ENCODE results near the gene CD34.
A peak's percentile ranks its signal among the peaks of the same experiment; 100 is the strongest.

CD34 gene

DNA sequence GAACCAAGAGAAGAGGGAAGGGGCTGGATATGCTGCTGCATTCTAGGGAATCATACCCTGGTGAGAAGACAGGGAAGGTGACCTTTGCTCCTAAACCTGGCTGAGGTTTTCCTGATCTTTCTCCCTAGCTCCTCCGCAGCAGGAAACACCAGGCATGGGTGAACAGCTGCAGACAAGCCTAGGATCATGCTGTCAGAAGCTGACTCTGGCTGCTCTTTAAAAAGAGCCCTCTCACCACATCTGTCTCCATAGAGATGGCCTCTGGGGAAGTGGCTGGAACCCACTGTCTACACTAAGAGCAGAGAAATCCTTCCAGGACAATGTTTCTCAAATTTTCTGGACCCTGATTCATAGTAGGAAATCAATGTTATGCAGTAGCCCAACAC is 57.6 kb downstream of the CD34 start:
- no peak for DNase-seq (ENCODE audit: low read depth in 2 of 2)

DNA sequence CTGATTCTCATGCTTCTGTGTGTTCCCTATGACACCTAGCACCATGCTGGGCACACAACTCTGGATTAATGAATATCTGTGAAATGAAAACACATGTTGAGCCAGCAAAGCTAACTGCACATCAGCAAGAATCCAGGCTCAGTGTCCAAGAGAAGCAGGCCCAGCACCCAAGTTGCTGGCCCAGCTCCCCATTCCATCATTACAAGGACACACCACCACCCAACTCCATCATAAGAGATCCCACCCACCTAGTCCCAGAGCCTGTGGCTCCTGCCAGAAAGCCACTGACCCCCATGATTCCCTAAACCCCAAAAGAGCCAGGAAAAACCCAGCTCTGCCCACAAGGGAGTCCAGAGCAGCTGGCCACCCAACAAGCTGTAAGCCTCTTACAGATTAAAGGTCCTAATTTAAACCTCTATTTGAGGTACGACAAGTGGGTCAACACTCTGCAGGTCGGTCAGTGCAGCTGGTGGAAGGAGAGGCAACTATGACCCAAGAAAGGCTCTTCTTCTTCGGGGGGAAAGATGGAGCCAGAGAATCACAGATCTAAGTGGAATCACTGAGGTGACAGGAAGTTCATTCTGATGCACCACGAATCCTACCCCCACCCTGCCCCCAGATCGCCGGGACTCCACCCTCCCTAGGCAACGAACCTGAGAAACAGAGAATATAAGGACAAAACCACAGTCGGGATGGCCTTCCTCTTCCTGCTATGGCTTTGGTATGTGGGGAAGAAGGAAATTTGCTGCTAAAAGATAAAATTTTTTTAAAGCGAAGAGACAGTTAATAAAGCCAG is 58.2 kb downstream of the CD34 start:
- DNase-seq (ENCODE audit: low read depth in 2 of 2) = no peak

DNA sequence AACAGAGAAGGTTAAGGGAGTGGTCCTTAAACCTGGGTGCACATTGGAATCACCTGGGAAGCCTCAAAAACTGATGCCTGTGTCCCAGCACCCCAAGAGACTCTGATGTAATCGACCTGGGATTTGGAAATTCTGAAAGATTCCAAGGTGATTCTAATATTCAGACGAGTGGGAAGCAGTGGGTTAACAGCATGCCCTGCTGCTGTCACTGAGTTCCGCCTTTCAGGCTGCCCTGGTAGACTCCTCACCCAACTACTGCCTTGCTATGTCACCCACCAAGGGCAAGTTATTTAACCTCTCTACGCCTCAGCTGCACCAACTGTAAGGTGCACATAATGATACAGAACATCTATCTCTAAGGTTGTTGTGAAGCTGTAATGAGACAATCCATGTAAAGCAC is 59.2 kb downstream of the CD34 start:
- DNase-seq (ENCODE audit: low read depth in 2 of 2) = no peak

DNA sequence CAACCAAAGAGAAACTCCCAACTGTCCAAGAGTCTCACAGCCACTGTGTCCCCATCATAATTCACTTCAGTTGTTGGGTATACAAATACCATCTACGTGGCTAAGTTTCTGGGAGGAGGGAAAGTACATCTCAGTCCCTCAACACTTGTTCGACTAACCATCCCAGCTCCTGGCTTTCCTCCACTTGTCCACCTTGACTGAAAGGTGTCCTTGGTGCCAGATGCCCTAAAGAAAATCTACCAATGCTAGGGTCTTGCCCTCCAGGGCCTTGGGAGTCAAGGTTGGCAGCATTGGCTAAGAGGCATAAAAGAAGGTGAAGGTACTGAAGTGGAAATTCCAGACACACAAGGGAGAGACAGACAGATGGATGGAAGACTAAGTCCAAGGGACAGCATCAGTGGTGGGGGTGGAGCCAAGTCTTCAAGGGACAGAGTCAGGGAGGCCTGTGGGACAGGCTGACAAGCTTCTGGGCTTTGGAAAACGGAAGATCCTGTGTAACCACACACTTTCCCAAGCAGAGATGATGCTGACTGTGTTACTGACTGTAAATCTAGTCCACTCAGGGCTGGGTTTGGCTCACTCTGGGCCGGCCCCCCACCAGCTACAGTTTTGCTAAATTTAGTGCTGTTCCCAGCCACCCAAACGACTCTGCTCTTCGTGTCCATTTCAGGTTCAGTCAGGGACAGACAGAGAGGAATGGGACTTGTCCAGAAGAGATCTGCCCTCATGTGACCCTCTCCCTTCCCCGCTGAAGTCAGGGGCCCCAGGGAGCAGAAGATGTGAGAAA is 60.1 kb downstream of the CD34 start:
- DNase-seq (ENCODE audit: low read depth in 2 of 2) = no peak

DNA sequence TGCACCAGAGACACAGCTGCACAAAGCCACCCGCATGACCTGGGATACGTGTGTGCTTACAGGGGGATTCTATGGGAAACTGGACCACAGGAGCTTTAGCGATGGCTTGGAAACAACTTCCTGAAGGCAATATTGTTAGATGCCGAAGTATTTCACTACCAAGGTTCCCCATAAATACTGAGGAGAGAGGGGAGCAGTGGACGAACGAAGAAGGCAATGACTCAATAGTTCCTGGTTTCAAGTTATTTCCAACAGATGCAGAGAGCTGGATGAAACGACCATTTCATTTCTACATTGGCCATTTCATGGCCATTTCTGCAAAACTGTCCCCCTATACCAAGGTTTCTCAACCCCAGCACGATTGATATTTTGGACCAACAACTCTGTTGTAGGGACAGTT is 61.3 kb downstream of the CD34 start:
- DNase-seq (ENCODE audit: low read depth in 2 of 2) = no peak

DNA sequence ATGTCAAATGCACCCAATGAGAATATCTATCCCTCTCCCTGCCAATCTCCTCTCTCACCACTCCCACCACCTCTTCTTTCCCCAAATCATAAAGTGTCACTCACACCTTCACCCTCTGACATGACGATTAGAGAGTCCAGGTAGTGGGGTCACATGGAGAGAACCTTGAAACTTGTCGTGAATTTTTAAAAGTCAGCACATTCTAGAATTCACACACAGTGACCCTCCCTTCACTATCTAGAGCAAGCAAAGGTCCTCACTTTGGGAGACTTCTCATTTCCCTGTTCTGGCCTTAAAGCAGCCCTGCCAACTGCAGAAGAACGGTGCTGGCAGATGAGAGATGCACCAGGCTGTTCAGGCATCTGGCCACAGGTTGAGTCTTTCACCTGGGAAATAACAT is 61.9 kb downstream of the CD34 start:
- DNase-seq (ENCODE audit: low read depth in 2 of 2) = no peak

DNA sequence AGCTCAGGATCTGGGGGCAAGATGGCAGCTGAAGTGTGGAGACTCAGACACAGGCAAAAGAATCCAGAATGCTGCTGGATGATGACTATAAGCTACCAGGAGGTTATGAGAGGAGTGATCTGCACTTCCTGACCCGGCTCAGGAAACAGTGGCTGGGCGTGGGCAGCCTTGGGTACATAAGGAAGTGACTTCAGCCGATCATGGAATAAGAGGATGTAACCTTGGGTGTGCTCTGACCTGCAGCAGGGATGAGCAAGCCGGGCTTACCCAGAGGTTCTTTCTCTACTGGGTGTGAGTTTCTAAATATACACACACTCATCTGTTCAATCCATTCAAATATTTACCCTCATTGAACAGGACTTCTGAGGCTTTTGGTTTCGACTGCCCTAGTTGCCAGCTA is 62.7 kb downstream of the CD34 start:
- peak in 1 of 2 experiments; percentile 59 for DNase-seq (ENCODE audit: low read depth in 2 of 2)

DNA sequence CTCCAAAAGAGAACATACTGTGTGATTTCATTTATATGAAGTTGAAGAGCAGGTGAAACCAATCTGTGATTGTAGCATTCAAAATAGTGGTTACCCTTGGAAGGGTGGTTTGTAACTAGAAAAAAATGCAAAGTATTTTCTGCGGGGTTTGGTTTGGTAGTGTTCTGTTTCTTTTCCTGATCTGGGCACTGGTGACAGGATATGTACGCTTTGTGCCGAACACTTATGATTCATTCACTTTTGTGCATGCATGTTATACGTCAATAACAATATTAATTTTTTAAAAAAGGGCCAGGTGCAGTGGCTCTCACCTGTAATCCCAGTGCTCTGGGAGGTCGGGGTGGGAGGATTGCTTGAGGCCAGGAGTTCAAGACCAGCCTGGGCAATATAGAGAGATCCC is 63.8 kb downstream of the CD34 start:
- DNase-seq (ENCODE audit: low read depth in 2 of 2) = no peak

DNA sequence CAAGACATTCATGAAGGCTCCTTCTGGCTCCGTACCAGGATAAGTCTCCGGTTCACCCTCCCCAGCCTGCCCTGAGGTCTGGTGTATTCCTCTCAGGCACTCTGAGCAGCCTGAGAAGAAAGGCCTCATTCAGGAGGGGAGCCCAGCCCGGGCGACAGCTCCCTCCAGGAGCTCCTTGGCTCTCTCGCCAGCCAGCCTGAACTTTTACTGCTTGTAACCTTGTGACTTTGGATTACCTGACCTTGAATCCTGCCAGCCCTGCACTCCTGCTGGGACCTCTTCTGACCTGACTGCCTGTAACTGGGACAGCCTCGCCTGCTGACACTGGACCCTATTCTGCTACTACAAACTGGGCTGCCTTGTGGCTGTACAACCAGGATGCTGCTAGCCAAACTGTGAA is 65.8 kb downstream of the CD34 start:
- no peak for DNase-seq (ENCODE audit: low read depth in 2 of 2)

DNA sequence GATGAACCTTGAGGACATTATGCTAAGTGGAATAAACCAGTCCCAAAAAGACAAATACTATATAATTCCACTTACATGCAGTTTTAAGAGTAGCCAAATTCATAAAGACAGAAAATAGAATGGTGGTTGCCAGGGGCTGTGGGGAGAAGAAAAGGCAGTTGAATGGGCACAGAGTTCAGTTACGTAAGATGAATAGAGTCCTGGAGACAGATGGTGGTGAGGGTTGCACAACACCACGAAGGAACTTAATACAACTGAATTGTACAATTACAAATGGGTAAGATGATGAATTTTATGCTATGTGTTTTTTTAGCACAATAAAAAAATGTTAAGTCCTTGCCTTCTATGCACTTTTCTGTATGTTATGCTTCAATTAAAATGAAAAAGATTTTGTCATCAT is 66.6 kb downstream of the CD34 start:
- no peak for DNase-seq (ENCODE audit: low read depth in 2 of 2)

DNA sequence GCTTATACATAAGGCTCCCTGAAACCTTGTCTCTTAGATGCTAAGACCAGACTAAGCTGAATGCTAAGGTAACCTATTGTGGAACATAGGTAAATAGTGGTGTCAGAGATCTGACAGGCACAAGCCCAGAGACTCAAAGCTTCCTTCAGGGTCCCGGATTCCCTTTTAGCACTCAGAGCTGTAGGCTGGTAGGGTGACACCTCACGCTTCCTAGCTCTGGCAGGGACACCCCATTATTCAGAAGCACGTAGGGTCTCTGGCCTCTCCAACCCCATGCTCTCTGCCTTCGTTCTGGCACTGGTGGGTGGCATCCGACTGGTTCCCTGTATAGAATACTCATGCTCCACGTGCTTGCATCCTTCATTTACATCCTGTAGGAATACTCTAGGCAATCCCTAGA is 68.4 kb downstream of the CD34 start:
- DNase-seq (ENCODE audit: low read depth in 2 of 2) = no peak

DNA sequence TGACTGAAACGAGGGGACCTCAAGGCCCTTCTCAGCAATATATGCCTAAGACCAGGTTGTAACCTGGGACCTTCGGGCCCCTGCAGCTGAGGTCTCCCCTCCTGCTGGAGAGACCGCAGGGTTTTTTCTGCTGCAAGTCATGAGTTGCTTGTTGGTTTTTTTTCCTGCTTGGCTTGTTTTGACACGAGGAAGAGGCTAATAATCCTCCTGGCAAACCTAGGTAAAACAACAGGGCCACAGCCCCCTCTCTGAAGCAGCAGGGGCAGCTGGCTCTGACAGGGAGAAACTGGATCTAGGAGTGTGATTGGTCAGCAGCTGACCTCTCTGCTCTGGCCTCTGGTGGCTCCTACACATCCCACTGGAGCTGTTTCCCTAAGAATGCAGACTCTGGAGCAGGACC is 69.0 kb downstream of the CD34 start:
- no peak for DNase-seq (ENCODE audit: low read depth in 2 of 2)

DNA sequence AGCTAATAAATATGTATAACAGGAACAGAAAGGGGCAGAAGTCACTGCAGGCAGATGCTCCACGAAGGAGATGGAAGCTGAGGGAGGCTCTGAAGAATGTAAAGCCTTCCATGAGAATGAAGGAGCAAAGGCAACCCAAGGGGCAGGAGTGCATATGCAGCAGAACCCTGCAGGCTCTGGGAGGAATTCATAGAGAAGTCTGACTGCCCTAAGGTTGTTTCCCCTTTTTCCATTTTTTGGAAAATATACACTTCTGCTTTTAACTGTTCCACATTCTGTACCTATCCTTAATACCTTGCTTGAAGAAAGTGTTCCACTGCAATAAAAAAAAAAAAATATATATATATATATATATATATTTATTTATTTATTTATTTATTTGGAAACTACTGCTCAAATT is 69.6 kb downstream of the CD34 start:
- no peak for DNase-seq (ENCODE audit: low read depth in 2 of 2)

DNA sequence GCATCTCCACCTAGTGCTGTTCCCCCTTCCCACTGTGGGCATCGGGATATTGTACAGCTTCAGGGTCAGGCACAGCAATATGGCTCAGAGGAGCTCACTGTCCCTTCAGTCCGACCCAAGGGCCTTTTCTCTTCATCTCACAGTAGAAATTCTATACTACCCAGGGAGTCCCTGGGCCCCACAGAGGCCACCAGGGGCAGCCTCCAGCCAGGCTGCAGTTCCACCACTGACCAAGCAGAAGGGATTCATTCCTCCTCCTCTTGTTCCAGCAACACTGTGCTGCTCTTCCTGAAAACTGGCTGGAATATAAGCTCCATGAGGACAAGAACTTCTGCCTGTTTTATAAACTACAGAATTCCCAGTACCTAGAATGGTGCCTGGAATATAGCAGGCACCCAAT is 70.5 kb downstream of the CD34 start:
- DNase-seq (ENCODE audit: low read depth in 2 of 2) = no peak

DNA sequence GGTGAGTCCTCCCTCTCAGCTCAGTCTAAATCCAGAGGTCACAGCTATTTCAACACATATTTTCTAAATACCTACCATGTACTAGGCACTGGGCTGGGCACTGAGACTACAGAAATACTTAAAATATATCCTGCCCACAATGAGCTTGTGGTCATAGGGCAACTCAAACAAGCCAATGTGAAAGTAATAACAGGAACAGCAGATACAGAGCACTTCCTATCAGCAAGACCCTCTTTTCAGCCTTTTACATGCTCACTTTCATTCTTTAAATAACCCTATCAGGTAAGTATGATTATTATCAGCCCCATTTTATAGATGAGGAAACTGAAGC is 71.9 kb downstream of the CD34 start:
- no peak for DNase-seq (ENCODE audit: low read depth in 2 of 2)

DNA sequence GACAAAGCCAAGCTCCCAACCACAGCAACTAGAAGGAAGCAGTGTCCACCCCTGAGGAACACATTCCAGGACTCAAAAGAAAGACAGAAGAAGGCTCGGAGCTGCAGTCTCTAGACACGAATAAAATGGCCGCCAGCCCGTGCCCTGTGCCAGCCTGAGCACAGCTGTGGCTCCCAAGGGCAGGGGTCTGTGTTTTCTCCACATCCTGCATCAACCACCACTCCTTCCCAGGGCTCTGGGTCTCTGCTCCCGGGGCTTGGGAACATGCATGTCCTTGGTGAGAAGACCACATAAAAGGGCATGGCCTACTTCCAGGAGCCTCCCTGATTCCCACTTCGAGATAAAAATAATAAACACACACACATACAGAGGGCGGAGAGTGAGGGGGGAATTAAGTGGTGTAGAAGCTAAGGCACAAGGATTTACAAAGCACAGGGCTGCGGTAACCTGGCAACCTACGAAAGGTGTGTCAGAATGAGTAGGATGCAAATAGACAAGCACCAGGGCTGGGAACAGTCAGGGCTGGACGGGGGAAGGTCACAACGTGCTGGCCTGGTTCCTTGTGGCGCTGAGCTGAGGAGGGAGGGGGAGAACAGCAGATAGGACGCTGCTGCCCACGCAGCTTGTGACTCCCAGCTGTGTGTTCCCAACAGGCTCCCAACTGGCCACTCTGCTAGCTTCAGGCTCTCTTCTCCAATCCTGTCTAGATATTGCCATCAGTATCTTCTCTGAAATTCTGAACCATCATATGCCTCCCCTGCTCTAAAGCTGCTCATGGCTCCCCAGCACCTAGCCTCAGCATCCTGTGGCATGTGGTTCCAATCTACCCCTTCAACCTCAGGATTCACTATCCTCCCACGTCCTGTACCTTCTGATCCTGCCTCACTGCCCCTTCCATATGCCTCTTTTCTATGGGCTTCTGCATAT is 72.5 kb downstream of the CD34 start:
- no peak for DNase-seq (ENCODE audit: low read depth in 2 of 2)

DNA sequence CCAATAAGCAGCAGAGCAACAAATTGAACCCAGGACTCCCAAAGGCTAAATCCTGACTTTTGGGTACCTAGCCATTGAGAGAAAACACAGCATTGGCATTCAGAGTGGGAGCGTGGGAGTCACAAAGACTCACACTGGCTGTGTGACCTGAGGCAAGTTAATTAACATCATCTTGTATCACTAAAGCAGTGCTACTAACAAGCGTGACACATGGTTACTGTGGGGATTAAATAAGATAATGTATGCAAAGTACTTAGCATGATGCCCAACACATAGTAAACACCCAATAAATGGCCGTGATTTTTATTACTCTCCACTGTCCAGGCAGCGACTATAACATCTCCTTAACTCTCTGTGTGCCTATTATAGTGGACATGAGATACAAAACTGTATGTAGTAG is 73.3 kb downstream of the CD34 start:
- DNase-seq (ENCODE audit: low read depth in 2 of 2) = no peak

DNA sequence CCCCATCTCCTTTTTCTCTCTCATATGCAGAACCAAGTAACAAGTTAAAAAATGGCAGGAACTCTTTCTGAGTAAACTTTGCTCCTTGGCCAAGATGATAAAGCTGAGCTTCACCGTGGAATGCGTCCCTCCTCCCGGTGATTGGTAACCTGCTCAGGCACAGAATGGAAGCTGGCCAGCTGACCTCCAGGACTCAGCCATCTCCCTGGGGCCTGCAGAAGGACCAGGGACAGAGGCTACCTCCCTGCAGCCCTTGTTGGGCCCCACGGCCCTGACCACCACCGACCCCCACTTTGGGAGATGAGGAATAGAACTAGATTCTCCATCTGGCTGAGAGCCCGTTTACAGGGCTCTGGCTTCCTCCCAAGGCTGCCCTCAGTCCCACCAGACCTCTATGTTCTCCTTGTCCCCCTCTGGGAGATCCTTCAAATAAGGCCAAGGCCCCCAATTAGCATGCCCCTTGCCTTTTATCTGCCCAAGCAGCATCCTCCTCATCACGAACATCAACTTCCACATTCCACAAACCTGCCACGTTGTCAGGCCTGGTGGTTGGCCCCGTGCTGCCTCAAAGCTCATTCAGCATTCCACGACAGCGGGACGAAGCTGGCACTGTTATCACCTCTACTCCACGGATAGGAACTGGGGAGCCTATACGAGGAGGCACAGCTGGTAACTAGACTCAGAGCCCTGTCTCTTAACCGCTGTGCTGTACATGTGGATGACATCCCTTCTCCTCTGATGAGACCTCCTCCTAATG is 74.2 kb downstream of the CD34 start:
- DNase-seq (ENCODE audit: low read depth in 2 of 2) = no peak

DNA sequence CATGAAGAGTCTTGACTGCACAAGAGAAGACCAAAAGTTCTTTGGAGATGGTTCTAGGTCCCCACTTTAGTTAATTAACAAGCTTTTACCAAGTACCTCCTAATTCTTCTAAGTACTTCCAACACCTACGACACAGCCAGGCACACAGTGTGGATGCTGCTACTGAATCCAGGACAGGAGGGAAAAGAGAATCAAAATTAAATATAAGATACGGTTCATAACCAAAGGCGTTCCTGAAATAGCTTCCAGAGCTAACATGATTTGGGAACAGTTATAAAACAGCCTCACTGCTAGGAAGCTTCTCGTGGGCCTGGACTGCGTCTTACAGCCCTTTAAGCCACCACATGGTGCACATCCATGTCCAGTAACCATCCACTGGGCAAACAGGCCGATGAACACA is 75.0 kb downstream of the CD34 start:
- no peak for DNase-seq (ENCODE audit: low read depth in 2 of 2)

DNA sequence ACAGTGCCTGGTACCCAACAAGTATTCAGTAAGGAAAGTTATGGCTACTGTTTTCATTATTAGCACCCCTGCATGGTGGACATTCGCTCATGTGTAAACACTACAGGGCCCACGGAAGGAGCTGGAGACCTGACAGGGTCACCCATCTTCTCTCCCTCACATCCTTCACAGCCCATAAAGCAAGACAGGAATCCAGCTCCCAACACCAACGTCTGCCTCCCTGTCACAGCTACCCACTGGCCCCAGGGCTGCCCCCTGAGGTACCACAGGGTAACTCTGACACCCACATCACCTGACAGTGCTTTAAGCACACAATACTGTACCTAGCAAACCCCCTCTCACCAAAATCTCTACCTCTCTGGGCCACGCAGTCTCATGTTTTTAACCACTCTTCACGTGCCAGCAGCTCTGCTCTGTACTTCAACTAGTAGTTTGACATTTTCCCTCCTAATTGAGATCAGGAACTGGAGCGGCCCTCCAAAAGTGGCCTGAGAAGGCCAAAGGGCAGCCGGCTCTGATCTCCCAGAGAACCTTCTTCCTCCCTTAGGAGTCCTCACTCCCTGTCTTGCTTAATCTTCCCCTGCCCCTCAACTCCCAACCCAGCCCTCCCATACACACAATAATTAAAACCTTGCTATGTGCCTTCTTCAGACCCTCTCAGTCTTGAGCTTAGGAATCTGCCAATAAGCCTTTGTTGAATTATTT is 76.8 kb downstream of the CD34 start:
- DNase-seq (ENCODE audit: low read depth in 2 of 2) = no peak

DNA sequence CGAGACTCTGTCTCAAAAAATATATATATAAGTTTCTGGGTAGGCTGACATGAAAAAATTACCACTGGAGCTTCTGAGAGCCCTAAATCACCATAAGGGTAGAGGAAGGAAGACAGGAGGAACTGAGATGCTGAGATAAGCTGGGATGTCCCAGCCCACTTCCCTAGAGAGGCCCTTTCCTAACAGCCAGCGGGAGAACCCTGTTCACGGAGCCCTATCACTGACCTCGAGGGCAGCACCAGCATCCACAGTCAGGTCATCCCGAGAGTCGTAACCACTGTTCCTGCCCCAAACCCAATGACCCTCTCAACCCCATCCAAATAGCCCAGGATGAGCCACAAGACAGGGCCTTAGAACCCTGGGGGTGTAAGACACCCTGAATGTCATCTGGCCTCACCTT is 77.5 kb downstream of the CD34 start:
- no peak for DNase-seq (ENCODE audit: low read depth in 2 of 2)
